Renal pelvis (tissue), 4 donors: ENCODE measurements around the gene PRAMEF18. TPM values are rescaled to one million over a fixed set of nuclear protein-coding genes. Genes with fewer than 3 reads are reported as not detected.
"Not testable (repeated sequence)": the region's sequence is repeated elsewhere in the genome, so short reads cannot be mapped to it uniquely, and the experiment has no call there.

ENCODE experiments used
- DNase-seq: peaks from one replicate; pipeline ENCODE4 v3.0.0-alpha.2; 2013
- polyA plus RNA-seq, 3 donors: library from polyadenylated mRNA; unstranded; fragments of 120-200 nt; gene quantifications; one replicate each; pipeline ENCODE4 v1.2.1, GENCODE V29; 2013; ENCODE audit not compliant: insufficient read length in 3 of 3

The PRAMEF18 gene
- polyA plus RNA-seq, 3 donors = not detected

GRCh38 chr1:13216619-13217018 is 9.3 kb downstream of the PRAMEF18 start:
- DNase-seq = not testable (repeated sequence)

GRCh38 chr1:13208712-13209111 is 17.2 kb downstream of the PRAMEF18 start:
- DNase-seq = not testable (repeated sequence)

GRCh38 chr1:13201309-13201708 is 24.6 kb downstream of the PRAMEF18 start, which contains the start of gene PRAMEF13:
Gene PRAMEF13 (minus strand): TSS chr1:13201409. CDS start chr1:13199589, 1,820 bp downstream.
- DNase-seq = not testable (repeated sequence)

Other genes starting within 250 kb of the PRAMEF18 start
- not detected for gene PRAMEF27, start 169.6 kb downstream of the PRAMEF18 start, polyA plus RNA-seq
- not detected for gene HNRNPCL3, start 165.4 kb downstream of the PRAMEF18 start, polyA plus RNA-seq
- not detected for gene PRAMEF25, start 155.4 kb downstream of the PRAMEF18 start, polyA plus RNA-seq
- under 1 TPM in 1 of 3 donors, not detected in 2; 0.11 TPM for gene HNRNPCL2, start 109.3 kb downstream of the PRAMEF18 start, polyA plus RNA-seq
- not detected for gene PRAMEF26, start 70.1 kb downstream of the PRAMEF18 start, polyA plus RNA-seq
- under 1 TPM in 2 of 3 donors, not detected in 1; 0.27 to 0.28 TPM for gene HNRNPCL4, start 60.5 kb downstream of the PRAMEF18 start, polyA plus RNA-seq
- not detected for gene PRAMEF9, start 54.3 kb downstream of the PRAMEF18 start, polyA plus RNA-seq
- not detected for gene PRAMEF13, start 24.7 kb downstream of the PRAMEF18 start, polyA plus RNA-seq
- not detected for gene PRAMEF5, start 28.0 kb upstream of the PRAMEF18 start, polyA plus RNA-seq
- gene PRAMEF8, start 59.0 kb upstream of the PRAMEF18 start, polyA plus RNA-seq = not detected
- gene PRAMEF33, start 77.4 kb upstream of the PRAMEF18 start, polyA plus RNA-seq = not detected
- not detected for gene PRAMEF15, start 89.4 kb upstream of the PRAMEF18 start, polyA plus RNA-seq
- gene PRAMEF14, start 121.0 kb upstream of the PRAMEF18 start, polyA plus RNA-seq = not detected
- gene PRAMEF19, start 145.8 kb upstream of the PRAMEF18 start, polyA plus RNA-seq = not detected
- not detected for gene PRAMEF17, start 163.5 kb upstream of the PRAMEF18 start, polyA plus RNA-seq
- gene PRAMEF20, start 184.3 kb upstream of the PRAMEF18 start, polyA plus RNA-seq = not detected